DMS 273 (cell line): ENCODE measurements around the gene DLL1.
A peak's percentile ranks its signal among the peaks of the same experiment; 100 is the strongest.

Source experiments
- DNase-seq: peaks from one replicate; lab custom pipeline; 2025; ENCODE audit not compliant: unreplicated experiment; lab: John Stamatoyannopoulos, UW

Gene DLL1

GRCh38 chr6:170234419-170234818, 56.5 kb downstream of the DLL1 start:
- DNase-seq, result no peak

GRCh38 chr6:170233286-170234205, 57.3 kb downstream of the DLL1 start:
- peak; percentile 85 for DNase-seq
